GM12873 (cell line): ENCODE data around the gene CLPSL1.

Experiments
- CTCF ChIP-seq: IDR thresholded peaks from 2 replicates; pipeline ENCODE4 v1.5.1; 2012; ENCODE audit warnings: low read depth, mild to moderate bottlenecking, moderate library complexity, low read length, control low read depth; ENCODE audit not compliant: insufficient read depth; ENCODE audit errors: missing control alignments

CLPSL1 gene

DNA sequence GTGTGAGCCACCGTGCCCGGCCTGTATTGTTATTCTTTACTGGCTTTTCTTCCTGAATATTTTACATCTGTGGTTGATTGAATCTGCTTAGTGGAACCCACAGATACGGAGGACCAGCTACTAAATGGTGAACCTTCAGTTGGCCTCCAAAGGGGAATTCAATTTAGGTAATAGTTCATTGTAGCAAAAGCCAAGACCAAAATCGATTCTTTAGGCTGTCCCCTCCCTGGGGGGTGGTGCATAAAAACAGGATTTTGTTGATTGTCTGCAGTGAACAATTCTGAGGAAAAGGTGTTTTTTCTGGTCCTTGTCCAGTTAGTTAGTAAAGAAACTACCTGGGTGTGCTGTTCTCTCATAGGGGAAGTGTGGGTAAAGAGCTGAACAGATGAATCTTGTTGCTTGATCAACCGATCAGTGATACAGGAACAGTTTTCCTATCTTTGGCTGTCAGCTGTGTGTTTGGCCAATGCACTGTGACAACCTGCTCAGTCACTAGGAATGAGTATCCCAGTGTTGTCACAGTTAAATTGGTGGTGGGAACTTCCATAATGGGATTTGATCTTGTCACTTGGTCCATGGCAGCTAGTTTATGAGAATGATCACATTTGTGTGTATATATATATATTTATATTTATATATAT is 43.9 kb downstream of the CLPSL1 start:
- TF ChIP-seq CTCF = no peak

GRCh38 chr6:35829306-35829705 is 48.5 kb downstream of the CLPSL1 start:
- TF ChIP-seq CTCF = no peak

DNA sequence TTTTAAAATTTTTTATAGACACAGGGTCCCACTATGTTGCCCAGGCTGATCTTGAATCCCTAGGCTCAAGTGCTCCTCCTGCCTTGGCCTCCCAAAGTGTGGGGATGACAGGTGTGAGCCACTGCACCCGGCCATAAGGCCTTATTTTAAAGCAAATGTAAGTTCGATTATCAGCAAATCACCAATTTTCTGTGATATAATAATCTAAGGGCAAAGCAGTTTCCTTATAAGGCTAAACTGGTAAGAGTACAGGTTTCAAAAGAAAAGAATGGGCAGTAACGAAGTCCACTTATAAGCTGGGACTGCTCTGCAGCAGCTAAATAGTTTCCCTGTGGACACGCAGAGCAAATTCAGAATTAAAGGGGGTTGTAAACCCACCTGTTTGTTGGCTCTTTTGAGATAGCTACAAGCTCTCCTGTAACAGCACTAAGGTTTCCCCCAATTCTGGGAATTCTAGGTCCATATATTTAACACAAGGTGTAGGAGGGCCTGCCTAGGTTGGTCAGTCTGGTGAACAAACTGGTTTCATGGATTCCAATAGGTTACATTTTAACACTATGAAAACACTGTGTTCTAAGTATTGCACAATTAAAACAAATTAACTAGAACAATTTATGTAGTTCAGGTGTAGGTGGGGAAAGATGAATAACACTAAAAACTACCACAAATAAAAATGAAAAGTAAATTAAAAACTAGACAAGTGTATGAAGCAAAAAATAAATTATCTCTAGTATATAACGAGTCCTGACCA is 50.6 kb downstream of the CLPSL1 start:
- no peak for TF ChIP-seq CTCF

- TF ChIP-seq CTCF = no peak
These were observed 52.7 kb downstream of the CLPSL1 start for GRCh38 chr6:35833536-35833935.
